Sigmoid colon (tissue), 7 donors: ENCODE measurements around the gene HSPA8. TPM values are rescaled to one million over a fixed set of nuclear protein-coding genes. Genes with fewer than 3 reads are reported as not detected.

ENCODE experiments used
- DNase-seq: peaks from one replicate; pipeline ENCODE4 v3.0.0-alpha.2; 2019
- H3K27ac ChIP-seq, 4 donors: fragments of 200-600 bp; sonication (generic); one replicate each; pipeline ENCODE4 v1.5.1; 2016 to 2019; ENCODE audit warnings: mild to moderate bottlenecking in 1 of 4
- H3K27me3 ChIP-seq, 3 donors: fragments of 200-600 bp; sonication (generic); one replicate each; pipeline ENCODE4 v1.5.1; 2019; ENCODE audit warnings: mild to moderate bottlenecking in 1 of 3
- H3K36me3 ChIP-seq, 4 donors: fragments of 200-600 bp; sonication (generic); one replicate each; pipeline ENCODE4 v1.5.1; 2016 to 2019
- H3K4me1 ChIP-seq, 4 donors: fragments of 200-600 bp; sonication (generic); one replicate each; pipeline ENCODE4 v1.5.1; 2017 to 2019
- H3K4me3 ChIP-seq, 4 donors: fragments of 200-600 bp; sonication (generic); one replicate each; pipeline ENCODE4 v1.5.1; 2017 to 2019; ENCODE audit warnings: mild to moderate bottlenecking in 2 of 4, moderate library complexity in 1 of 4
- H3K9me3 ChIP-seq, 4 donors: fragments of 200-600 bp in 3 of 4; sonication (generic) in 3 of 4; one replicate each; pipeline versions ENCODE4 v1.5.1 to v1.6.1; 2013 to 2019
- EP300 ChIP-seq, 4 donors: sonication (generic); formaldehyde crosslinking; IDR thresholded peaks; one replicate each; pipeline ENCODE4 v1.6.1; 2017; ENCODE audit warnings: antibody characterized with exemption in 4 of 4
- POLR2A ChIP-seq, 2 donors: fragments of 450-650 bp; IDR thresholded peaks; one replicate each; pipeline ENCODE4 v1.6.1; 2016; ENCODE audit warnings: antibody characterized with exemption in 2 of 2, mild to moderate bottlenecking in 2 of 2, moderate library complexity in 2 of 2
- POLR2AphosphoS5 ChIP-seq, 4 donors: sonication (generic); formaldehyde crosslinking; IDR thresholded peaks; one replicate each; pipeline ENCODE4 v1.6.1; 2017; ENCODE audit warnings: antibody characterized with exemption in 4 of 4
- WGBS, 2 donors: extraction: QIAGEN DNeasy Blood & Tissue Kit; methylation state at CpG; one replicate each; pipeline ENCODE4 v1.1.7; 2013; 5-methylcytosine and 5-hydroxymethylcytosine counted together
- intact Hi-C: fragments of 100-400 bp; cut with DNase I; formaldehyde crosslinking; loops from one replicate; pipeline ENCODE4 v1.15.1; 2023
- polyA plus RNA-seq, 3 donors: library from polyadenylated mRNA; stranded (reverse); fragments of 200-250 nt; gene quantifications; one replicate each; pipeline ENCODE4 v1.2.3, GENCODE V29; 2013
- total RNA-seq, 4 donors: library from RNA; depleted of rRNA; stranded (reverse); fragments of >200 nt; gene quantifications; one replicate each; pipeline ENCODE4 v1.1.0, GENCODE V29; 2016
- TF ChIP-seq, protein P1 (sequence below), 4 experiments: fragments of 450-650 bp in 3 of 4; fragments of 200-600 bp in 1 of 4; IDR thresholded peaks; one replicate each; pipeline ENCODE4 v1.5.1; 2016 to 2019; ENCODE audit warnings: antibody characterized with exemption in 4 of 4, mild to moderate bottlenecking in 3 of 4, moderate library complexity in 2 of 4
- donor health status: healthy with polysubstance abuse.
- donor health status: Bipolar disorder and iron deficiency.
- donor health status: healthy.

Gene HSPA8
- total and polyA plus RNA-seq, 7 donors = 300 to 731 (median 576) TPM

DNA sequence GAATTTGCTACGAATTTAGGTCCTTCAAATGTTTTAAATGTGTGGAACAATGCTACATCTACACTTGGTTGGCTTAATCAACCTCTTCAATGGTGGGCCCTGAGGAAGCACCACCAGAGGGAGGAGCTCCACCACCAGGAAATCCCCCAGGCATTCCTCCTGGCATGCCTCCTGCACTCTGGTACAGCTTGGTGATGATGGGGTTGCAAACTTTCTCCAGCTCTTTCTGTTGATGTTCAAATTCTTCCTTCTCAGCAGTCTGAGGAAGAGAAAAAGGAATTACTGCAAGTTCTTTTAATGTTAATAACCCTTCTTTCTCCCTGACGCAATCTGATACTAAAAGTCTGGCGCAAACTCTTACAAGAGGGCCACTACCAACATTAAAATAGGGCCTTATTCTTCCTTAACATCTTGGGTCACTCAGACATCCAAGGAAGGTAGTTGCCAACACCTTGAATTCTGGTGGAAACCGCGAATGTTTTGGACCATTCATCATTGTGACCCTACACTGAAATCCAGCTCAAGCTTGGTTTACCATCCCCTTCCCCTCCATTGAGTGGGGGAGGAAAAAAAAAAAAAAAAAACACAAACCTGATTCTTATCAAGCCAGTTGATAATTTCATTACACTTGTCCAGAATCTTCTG is 4.2 kb downstream of the HSPA8 start:
- peak overlapping the region in 3 of 4 donors; percentile 2 to 99 (median 5) for H3K27ac ChIP-seq
- peaks cover 0 to 53% (median 42%) of the 10 kb centered on the region in 4 donors for H3K4me1 ChIP-seq
- H3K9me3 ChIP-seq = no peaks in the 10 kb centered on the region
- no peak overlapping the region for H3K4me3 ChIP-seq
- peaks cover 33 to 75% (median 49%) of the 10 kb centered on the region in 4 donors for H3K36me3 ChIP-seq
- 59 to 80% methylated on average over 5 of the region's 5 CpGs for WGBS, 2 donors
- no peaks in the 10 kb centered on the region for H3K27me3 ChIP-seq
- no peak for TF ChIP-seq POLR2A (IDR thresholded peaks at IDR 0.05)
- no peak for DNase-seq
- intact Hi-C loops = loop anchor here (10.0 kb wide), 1 partner anchor 143 kb away; no protein-coding TSS in a partner anchor

GRCh38 chr11:123056835-123057491 is 5.0 kb downstream of the HSPA8 start:
- peak overlapping the region in 2 of 4 donors; percentile 13 to 24 for H3K27ac ChIP-seq
- peaks cover 0 to 53% (median 42%) of the 10 kb centered on the region in 4 donors for H3K4me1 ChIP-seq
- WGBS, 2 donors = 54 to 63% methylated on average over 3 of the region's 3 CpGs
- DNase-seq = no peak
- peaks cover 33 to 81% (median 49%) of the 10 kb centered on the region in 4 donors for H3K36me3 ChIP-seq
- H3K9me3 ChIP-seq = no peaks in the 10 kb centered on the region
- intact Hi-C loops = loop anchor here (10.0 kb wide), 1 partner anchor 142 kb away; no protein-coding TSS in a partner anchor
- H3K27me3 ChIP-seq = no peaks in the 10 kb centered on the region
- TF ChIP-seq POLR2AphosphoS5 (IDR thresholded peaks at IDR 0.05) (no peak), POLR2A (IDR thresholded peaks at IDR 0.05) (no peak), EP300 (IDR thresholded peaks at IDR 0.05) (no peak)
- TF ChIP-seq, protein P1, sequence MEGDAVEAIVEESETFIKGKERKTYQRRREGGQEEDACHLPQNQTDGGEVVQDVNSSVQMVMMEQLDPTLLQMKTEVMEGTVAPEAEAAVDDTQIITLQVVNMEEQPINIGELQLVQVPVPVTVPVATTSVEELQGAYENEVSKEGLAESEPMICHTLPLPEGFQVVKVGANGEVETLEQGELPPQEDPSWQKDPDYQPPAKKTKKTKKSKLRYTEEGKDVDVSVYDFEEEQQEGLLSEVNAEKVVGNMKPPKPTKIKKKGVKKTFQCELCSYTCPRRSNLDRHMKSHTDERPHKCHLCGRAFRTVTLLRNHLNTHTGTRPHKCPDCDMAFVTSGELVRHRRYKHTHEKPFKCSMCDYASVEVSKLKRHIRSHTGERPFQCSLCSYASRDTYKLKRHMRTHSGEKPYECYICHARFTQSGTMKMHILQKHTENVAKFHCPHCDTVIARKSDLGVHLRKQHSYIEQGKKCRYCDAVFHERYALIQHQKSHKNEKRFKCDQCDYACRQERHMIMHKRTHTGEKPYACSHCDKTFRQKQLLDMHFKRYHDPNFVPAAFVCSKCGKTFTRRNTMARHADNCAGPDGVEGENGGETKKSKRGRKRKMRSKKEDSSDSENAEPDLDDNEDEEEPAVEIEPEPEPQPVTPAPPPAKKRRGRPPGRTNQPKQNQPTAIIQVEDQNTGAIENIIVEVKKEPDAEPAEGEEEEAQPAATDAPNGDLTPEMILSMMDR (IDR thresholded peaks at IDR 0.05) = no peak
- no peak overlapping the region for H3K4me3 ChIP-seq

GRCh38 chr11:123055191-123055901 is 6.6 kb downstream of the HSPA8 start:
- intact Hi-C loops = loop anchor here (10.0 kb wide), 1 partner anchor 141 kb away; no protein-coding TSS in a partner anchor
- WGBS, 2 donors = 52 to 66% methylated on average over 6 of the region's 6 CpGs

DNA sequence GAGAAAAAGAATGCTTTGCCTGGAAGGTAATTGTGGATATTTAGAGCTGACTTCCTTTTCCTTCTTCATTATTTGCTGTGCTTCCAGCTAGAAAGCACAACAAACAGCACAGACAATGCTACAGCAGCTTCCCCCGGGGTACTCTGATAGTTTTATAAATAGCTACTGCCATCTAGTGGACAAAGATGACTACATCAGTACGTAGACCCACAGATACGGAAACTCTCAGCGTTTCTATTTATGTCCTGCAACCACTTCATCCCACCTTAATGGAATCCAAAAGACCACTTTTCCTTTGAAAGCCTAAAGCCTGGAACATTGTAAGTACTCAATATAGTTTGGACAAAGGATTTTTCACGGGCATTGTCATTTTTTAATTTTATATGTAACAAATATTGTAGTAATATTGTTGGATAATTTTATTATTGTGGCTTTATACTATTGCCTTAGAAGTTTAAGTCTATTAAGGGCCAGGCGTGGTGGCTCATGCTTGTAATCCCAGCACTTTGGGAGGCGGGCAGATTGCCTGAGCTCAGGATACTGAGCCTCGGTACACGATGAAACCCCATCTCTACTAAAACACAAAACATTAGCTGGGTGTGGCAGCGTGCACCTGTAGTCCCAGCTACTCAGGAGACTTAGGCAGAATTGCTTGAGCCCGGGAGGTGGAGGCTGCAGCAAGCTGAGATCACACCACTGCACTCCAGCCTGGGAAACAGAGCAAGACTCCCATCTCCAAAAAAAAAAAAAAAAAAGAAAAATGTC is 7.5 kb downstream of the HSPA8 start:
- TF ChIP-seq, protein P1 (IDR thresholded peaks at IDR 0.05) = peak in 3 of 4 experiments; percentile 48 to 71 (median 63)
- no peak for TF ChIP-seq EP300 (IDR thresholded peaks at IDR 0.05)
- no peaks in the 10 kb centered on the region for H3K27me3 ChIP-seq
- intact Hi-C loops = loop anchor here (5.0 to 10.0 kb wide), 2 partner anchors 140 to 192 kb away; no protein-coding TSS in a partner anchor
- WGBS, 2 donors = 9 to 25% methylated on average over 11 of the region's 11 CpGs
- peaks cover 0 to 36% (median 26%) of the 10 kb centered on the region in 4 donors for H3K4me1 ChIP-seq
- no peaks in the 10 kb centered on the region for H3K9me3 ChIP-seq
- H3K4me3 ChIP-seq = no peak overlapping the region
- peak overlapping the region in 2 of 4 donors; percentile 4 to 28 for H3K27ac ChIP-seq
- H3K36me3 ChIP-seq = peaks cover 33 to 68% (median 37%) of the 10 kb centered on the region in 4 donors
- no peak for DNase-seq

More at GRCh38 chr11:123055191-123055901, 6.6 kb downstream of the HSPA8 start:
- Histone ChIP-seq H3K36me3 (peaks cover 33 to 76% (median 45%) of the 10 kb centered on the region in 4 donors), H3K27me3 (no peaks in the 10 kb centered on the region), H3K27ac (no peak overlapping the region), H3K4me1 (peaks cover 0 to 45% (median 35%) of the 10 kb centered on the region in 4 donors), H3K9me3 (no peaks in the 10 kb centered on the region), H3K4me3 (no peak overlapping the region)
- no peak for DNase-seq
- TF ChIP-seq EP300 (IDR thresholded peaks at IDR 0.05) (no peak), POLR2AphosphoS5 (IDR thresholded peaks at IDR 0.05) (no peak), POLR2A (IDR thresholded peaks at IDR 0.05) (no peak)
- TF ChIP-seq, protein P1 (IDR thresholded peaks at IDR 0.05) = no peak
